Measurements from ENCODE around the gene GDPD5.

GRCh38 chr11:75553889-75554257, 28.1 kb upstream of the GDPD5 start:
- TF ChIP-seq CTCF (conservative IDR thresholded peaks at IDR 0.05; ENCODE audit: low read length): no peak
- TF ChIP-seq EZH2phosphoT487 (IDR thresholded peaks at IDR 0.05; ENCODE audit: borderline replicate concordance, low read depth, low read length): no peak
